ENCODE results near the gene PLA2G2E. TPM values are rescaled to one million over a fixed set of nuclear protein-coding genes. Genes with fewer than 3 reads are reported as not detected.

Gene PLA2G2E
- polyA plus RNA-seq, 1 of the 3 experiments (the other 2 are of a cell fraction) = not detected

- Histone ChIP-seq H3K4me3 (ENCODE audit: low read depth in 2 of 2, low read length in 1 of 2) (no peak overlapping the region), H3K4me1 (ENCODE audit: control insufficient read depth in 1 of 2, insufficient read depth in 2 of 2, low read depth in 1 of 2, low read length in 1 of 2) (no peaks in the 10 kb centered on the region), H3K9me2 (no peaks in the 10 kb centered on the region), H3K4me2 (no peak overlapping the region), H3K79me2 (ENCODE audit: insufficient read depth) (no peaks in the 10 kb centered on the region), H3K9ac (no peak overlapping the region), H3K27me3 (ENCODE audit: insufficient read depth) (no peaks in the 10 kb centered on the region; the same call in none of the 2 replicates), H2AFZ (ENCODE audit: low read depth) (no peak overlapping the region), H3K9me3 (no peaks in the 10 kb centered on the region), H3F3A (replicated peaks; ENCODE audit: insufficient read depth) (no peaks in the 10 kb centered on the region), H4K20me1 (ENCODE audit: insufficient read depth) (no peaks in the 10 kb centered on the region), H3K36me3 (replicated peaks in 1 of 2; ENCODE audit: control insufficient read depth in 1 of 2, insufficient read depth in 2 of 2, low read length in 1 of 2) (no peaks in the 10 kb centered on the region), H3K27ac (ENCODE audit: low read depth in 2 of 2, low read length in 1 of 2) (no peak overlapping the region)
- WGBS (ENCODE audit: low lambda C conversion rate) = 43% methylated on average over 4 of the region's 4 CpGs
- no peak for TF ChIP-seq RAD21 (IDR thresholded peaks at IDR 0.05; ENCODE audit: low read length)
- TF ChIP-seq ELF1 (IDR thresholded peaks at IDR 0.05) = no peak
- no peak for TF ChIP-seq NRF1 (IDR thresholded peaks at IDR 0.05; ENCODE audit: low read depth, low read length)
- TF ChIP-seq, protein P1, sequence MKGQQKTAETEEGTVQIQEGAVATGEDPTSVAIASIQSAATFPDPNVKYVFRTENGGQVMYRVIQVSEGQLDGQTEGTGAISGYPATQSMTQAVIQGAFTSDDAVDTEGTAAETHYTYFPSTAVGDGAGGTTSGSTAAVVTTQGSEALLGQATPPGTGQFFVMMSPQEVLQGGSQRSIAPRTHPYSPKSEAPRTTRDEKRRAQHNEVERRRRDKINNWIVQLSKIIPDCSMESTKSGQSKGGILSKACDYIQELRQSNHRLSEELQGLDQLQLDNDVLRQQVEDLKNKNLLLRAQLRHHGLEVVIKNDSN (IDR thresholded peaks at IDR 0.05; ENCODE audit: borderline replicate concordance, low read depth) = no peak
- no peak for TF ChIP-seq FOSL2 (IDR thresholded peaks at IDR 0.05; ENCODE audit: borderline replicate concordance, low read depth)
- TF ChIP-seq RCOR1 (IDR thresholded peaks at IDR 0.05; ENCODE audit: low read length) = no peak
- no peak for TF ChIP-seq JUND (IDR thresholded peaks at IDR 0.05)
- DNase-seq = no peak
- ChIA-PET CTCF (no interaction called here), POLR2A (no interaction called here)
These were observed 40.2 kb upstream of the PLA2G2E start for GRCh38 chr1:19963636-19964035.

- Histone ChIP-seq H3K79me2 (ENCODE audit: insufficient read depth) (no peaks in the 10 kb centered on the region), H3K9me3 (no peaks in the 10 kb centered on the region), H3K4me1 (ENCODE audit: control insufficient read depth in 1 of 2, insufficient read depth in 2 of 2, low read depth in 1 of 2, low read length in 1 of 2) (no peaks in the 10 kb centered on the region), H3F3A (replicated peaks; ENCODE audit: insufficient read depth) (no peaks in the 10 kb centered on the region), H2AFZ (ENCODE audit: low read depth) (no peak overlapping the region), H3K4me3 (ENCODE audit: low read depth in 2 of 2, low read length in 1 of 2) (no peak overlapping the region), H3K27ac (ENCODE audit: low read depth in 2 of 2, low read length in 1 of 2) (no peak overlapping the region), H3K27me3 (ENCODE audit: insufficient read depth) (peaks cover 4% of the 10 kb centered on the region), H3K4me2 (no peak overlapping the region), H4K20me1 (ENCODE audit: insufficient read depth) (no peaks in the 10 kb centered on the region), H3K9me2 (no peaks in the 10 kb centered on the region), H3K36me3 (replicated peaks in 1 of 2; ENCODE audit: control insufficient read depth in 1 of 2, insufficient read depth in 2 of 2, low read length in 1 of 2) (no peaks in the 10 kb centered on the region), H3K9ac (no peak overlapping the region)
- no peak for DNase-seq
- TF ChIP-seq GABPA (IDR thresholded peaks at IDR 0.05; ENCODE audit: low read depth) = no peak
- TF ChIP-seq FOXM1 (IDR thresholded peaks at IDR 0.05; ENCODE audit: low read depth) = no peak
- TF ChIP-seq ZBTB33 (IDR thresholded peaks at IDR 0.05; ENCODE audit: borderline replicate concordance, low read depth) = no peak
- TF ChIP-seq, protein P2, sequence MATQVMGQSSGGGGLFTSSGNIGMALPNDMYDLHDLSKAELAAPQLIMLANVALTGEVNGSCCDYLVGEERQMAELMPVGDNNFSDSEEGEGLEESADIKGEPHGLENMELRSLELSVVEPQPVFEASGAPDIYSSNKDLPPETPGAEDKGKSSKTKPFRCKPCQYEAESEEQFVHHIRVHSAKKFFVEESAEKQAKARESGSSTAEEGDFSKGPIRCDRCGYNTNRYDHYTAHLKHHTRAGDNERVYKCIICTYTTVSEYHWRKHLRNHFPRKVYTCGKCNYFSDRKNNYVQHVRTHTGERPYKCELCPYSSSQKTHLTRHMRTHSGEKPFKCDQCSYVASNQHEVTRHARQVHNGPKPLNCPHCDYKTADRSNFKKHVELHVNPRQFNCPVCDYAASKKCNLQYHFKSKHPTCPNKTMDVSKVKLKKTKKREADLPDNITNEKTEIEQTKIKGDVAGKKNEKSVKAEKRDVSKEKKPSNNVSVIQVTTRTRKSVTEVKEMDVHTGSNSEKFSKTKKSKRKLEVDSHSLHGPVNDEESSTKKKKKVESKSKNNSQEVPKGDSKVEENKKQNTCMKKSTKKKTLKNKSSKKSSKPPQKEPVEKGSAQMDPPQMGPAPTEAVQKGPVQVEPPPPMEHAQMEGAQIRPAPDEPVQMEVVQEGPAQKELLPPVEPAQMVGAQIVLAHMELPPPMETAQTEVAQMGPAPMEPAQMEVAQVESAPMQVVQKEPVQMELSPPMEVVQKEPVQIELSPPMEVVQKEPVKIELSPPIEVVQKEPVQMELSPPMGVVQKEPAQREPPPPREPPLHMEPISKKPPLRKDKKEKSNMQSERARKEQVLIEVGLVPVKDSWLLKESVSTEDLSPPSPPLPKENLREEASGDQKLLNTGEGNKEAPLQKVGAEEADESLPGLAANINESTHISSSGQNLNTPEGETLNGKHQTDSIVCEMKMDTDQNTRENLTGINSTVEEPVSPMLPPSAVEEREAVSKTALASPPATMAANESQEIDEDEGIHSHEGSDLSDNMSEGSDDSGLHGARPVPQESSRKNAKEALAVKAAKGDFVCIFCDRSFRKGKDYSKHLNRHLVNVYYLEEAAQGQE (IDR thresholded peaks at IDR 0.05; ENCODE audit: low read depth, low read length) = no peak
- no peak for TF ChIP-seq POLR2AphosphoS5 (IDR thresholded peaks at IDR 0.05; ENCODE audit: low read depth, low read length)
- no peak for TF ChIP-seq ELF1 (IDR thresholded peaks at IDR 0.05)
- no peak for TF ChIP-seq GATA2 (CRISPR knock-in tag; IDR thresholded peaks at IDR 0.05)
- TF ChIP-seq YY1 (IDR thresholded peaks at IDR 0.05; ENCODE audit: low read depth) = no peak
- CTCF ChIA-PET = no interaction called here
- WGBS (ENCODE audit: low lambda C conversion rate) = 39% methylated on average over 5 of the region's 5 CpGs
- POLR2A ChIA-PET = no interaction called here
These were observed 37.2 kb upstream of the PLA2G2E start for GRCh38 chr1:19960591-19960990.

Data from SK-N-SH (cell line).